GM18870 (cell line): ENCODE results near the gene LRRC8C.
A peak's percentile ranks its signal among the peaks of the same experiment; 100 is the strongest.
"Not testable (repeated sequence)": the region's sequence is repeated elsewhere in the genome, so short reads cannot be mapped to it uniquely, and the experiment has no call there.

Experiments used
- ATAC-seq: cut with Tn5 transposase; IDR thresholded peaks from one replicate; pipeline ENCODE4 v1.9.1; 2021; ENCODE audit warnings: moderate library complexity; ENCODE audit not compliant: unreplicated experiment

LRRC8C gene

DNA sequence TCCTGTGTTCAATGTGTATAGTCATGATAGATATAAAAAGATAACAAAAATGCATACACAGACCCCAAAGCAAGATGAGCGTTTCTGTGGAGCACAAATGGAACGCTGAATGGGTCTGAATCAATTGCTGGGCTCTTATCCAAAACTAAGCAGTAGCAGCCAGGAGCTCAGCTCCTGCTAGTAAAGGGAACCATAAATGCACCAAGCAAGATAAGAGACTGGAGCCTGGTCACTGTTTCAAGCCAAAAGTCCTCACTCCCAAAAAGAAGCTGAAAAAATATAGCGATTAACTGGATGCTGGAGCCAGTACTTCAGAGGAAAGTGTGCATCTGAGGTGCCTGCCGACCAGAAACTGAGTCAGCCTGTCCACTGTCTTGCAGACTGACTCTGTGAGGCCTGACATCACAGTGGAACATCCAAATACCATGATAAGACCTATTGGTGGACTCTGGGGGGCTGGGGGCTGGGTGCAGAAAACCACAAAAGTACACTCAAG, 68.9 kb downstream of the LRRC8C start:
- no peak for ATAC-seq

DNA sequence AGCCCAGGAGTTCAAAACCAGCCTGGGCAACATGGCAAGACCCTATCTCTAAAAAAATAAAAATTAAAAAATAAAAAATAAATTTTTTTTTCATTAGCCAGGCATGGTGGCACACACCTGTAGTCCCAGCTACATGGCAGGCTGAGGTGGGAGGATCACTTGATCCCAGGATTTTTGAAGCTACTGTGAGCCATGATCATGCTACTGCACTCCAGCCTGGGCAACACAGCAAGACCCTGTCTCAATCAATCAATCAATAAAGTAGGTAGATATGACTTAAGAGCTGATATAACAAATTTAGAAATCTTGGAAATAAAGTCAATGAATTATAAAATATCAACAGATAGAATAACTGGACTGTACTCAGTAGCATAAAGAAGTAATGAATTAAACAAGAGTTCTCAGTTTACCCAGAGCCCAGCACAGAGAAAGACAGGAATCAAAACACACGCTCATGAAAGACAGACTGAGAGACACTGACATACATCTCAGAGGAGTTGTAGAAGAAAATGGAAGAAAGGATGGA, 69.7 kb downstream of the LRRC8C start:
- no peak for ATAC-seq

DNA sequence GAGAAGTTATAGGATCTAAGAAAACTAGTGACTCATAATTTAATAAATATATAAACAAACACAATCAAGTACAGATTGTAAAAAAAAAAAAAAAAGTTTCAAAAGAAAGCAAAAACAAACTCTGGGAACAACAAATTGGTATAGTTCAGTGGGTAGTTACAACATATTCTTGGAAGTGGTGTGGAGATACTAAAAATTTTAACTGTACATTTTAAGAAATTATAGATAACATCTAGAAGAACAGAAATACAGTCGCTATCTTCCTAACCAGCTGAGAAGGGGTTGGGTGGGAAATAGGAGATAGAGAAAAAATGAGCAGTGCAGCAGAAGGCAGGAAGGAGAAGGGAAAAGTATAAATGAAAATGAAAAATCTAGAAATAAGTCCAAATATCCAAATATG, 70.5 kb downstream of the LRRC8C start:
- no peak for ATAC-seq

DNA sequence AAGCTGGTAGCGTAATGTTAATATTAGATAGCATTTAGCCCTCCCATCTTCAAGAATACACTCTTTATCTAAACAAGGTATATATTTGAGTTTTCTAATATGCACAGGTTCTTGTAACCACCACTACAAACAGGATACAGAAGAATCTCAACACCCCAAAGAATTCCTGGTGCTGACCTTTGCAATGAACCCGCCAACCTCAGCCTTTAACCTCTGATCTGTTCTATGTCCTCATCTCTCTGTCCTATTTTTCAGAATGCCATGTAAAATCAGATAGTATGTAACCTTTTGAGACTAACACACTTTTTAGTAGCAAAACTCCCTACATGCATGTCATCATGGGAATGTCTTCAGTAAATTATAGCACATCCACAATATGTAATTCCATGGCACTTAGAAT, 71.1 kb downstream of the LRRC8C start:
- no peak for ATAC-seq

DNA sequence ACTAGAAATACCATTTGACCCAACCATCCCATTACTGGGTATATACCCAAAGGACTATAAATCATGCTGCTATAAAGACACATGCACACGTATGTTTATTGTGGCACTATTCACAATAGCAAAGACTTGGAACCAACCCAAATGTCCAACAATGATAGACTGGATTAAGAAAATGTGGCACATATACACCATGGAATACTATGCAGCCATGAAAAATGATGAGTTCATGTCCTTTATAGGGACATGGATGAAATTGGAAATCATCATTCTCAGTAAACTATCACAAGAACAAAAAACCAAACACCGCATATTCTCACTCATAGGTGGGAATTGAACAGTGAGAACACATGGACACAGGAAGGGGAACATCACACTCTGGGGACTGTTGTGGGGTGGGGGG, 72.0 kb downstream of the LRRC8C start:
- ATAC-seq = not testable (repeated sequence)

DNA sequence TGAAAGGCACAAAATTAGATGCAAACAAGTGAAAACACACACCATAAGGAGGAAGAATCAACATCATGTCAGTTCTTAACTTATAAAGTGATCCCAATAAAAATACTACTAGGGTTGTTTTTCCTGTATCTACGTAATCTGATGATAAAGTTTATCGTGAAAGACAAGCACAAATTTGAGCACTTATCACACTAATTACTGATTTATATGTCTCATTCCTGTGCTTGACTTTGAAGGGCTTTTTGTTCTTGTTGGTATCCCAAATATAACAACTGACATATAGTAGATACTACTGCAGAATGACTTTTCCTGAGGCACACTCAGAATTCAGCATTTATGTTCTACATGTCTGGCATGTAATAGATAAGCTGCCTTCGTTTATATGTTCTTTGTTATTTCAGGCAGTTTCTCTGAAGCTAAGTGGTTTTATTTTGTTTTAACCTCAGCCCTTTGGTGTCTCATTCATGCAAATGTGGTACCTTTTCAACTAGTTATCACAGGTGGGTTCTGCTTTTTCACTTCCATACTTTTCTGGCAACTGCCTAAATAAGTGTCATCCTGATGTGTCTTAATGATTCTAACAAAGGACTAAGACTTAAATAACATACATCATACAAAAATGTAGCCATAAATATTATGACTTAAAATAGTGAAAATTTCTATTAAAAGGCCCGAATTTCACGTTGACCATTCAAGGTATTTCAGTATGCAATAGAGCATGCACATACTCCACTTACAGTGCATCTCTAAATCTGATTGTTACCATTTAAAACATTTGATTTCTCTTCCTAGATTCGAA, 73.2 kb downstream of the LRRC8C start:
- ATAC-seq = no peak

DNA sequence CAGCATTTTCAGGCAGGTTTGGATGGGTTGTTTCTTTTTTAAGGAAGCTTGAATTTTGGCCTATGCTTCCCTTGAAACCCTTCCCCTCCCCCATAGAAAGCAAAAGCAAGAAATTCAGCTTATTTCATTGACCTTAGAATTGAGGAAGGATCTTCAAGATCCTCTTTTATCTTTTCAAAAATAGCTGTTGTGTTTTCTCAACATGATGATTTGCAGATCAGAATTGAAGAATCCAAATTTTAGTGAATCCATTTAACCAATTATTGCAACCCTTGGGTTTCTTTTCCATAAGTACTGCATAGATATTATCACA, 73.7 kb downstream of the LRRC8C start:
- no peak for ATAC-seq

DNA sequence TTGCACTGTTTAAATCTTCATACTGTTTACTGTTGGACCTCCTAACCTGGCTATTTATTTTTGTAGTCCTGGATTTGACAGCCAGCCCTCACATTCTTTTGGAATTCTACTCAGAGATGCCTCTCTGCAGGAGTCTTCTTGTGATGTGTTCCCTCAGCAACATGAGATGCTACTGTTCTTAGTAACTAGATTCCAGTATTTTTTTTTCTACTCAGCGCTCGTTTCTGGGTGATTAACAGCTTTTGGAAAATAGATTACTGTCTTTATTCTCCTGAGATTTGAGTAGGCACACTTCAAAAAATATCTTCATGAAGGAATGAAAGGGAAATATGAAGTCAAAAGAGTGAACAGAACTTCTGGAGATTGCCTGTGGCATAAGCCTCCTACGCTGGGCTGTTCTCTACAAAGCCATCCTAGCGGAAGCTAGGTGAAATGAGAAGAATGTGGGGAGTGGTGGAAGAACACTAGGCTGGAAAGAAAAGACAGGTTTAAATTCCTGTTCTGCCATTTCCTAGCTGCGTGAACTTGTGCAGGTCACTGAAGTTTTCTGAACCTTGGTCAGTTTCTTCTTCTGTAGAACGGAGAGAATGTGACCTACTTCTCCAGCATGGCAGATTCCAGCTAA, 75.9 kb downstream of the LRRC8C start:
- ATAC-seq = no peak

DNA sequence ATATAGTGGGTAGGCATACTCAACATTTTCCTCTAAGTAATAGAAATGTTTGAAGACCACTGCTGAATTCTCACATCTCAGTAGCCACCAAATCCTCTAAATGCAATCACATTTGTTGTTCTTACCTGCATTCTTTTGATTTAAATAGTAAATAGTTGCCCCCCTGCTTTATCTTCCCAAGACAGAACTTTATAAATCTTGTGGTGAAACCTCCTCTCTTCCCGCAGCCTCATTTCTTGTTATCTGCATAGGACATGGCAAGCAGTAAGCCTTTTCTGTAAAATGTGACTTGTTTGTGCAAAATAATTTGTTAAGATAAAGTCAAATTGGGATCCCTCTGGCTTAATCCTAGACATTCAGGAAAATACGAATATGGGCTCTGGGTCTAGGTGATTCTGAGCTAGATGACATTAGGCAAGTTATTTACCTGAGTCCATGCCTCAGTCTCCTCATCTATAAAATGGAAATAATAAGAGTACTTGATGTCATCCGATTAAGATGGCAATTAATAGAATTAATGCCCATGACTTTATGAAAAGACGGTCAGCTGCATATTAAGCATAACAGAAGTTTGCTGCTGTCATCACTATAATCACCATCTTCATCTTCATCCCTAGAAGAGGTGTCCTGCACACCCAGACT, 77.7 kb downstream of the LRRC8C start:
- no peak for ATAC-seq

DNA sequence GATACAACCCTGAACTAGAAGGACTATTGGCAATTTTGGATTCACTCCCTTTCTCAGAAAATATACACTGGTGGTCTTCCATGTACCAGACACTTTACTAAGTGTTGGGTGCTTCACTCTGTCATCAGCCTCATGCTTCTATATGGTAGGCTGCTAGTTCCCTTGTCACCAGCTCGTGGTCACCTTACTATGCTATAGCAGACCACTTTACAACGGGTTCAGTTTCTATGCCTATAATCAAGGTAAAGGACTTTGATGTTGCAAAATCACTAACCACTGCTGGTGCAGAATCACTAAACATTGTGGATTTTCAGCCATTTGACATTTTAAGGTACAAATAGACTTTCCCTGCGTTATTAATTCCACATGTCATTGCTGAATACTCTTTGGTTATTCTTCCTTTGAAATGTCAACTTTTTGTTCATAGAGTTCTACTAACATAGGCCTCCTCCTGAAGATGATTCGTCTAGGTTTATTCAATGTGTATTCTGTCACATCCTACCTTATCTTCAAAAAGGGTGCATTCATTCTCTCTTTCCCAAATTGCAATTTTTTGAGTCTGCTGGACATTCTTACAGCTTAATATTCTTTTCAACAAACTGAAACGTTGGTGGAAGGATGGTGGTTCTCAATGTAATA, 78.3 kb downstream of the LRRC8C start:
- no peak for ATAC-seq

DNA sequence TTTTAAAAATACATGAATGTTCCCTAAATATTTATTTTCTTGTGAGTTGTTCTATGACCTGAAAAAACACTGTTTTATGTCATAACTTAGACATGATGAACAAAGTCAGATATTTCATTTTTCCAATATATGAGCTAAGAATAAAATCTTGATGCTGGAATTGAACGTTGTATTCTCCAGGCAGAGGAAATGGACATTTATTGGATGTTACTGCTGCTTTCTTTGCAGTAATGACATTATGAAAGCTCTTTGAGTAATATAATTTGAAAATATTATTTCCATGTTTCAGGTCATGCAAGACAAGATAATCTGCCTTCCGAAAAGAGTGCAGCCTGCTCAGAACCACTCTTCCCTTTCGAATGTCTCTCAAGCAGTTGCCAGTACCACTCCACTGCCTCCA, 79.5 kb downstream of the LRRC8C start:
- ATAC-seq = no peak

DNA sequence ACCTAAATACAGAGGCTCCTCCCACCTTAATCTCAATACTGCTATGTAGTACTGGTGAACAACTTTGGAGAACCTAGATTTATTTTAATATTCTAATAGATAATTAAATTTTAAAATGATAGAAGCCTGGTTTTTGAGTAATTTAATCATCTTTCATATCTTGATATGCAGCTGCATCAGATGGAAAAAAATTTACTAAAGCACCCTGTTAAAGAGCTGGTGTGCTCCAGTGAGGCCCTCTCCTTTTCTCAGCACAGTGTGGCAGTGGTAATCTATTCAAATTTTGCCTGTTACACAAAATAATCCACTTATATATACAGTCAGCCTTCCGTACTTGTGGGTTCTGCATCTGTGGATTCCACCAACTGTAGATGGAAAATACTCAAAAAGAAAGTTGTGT, 82.8 kb downstream of the LRRC8C start:
- no peak for ATAC-seq

DNA sequence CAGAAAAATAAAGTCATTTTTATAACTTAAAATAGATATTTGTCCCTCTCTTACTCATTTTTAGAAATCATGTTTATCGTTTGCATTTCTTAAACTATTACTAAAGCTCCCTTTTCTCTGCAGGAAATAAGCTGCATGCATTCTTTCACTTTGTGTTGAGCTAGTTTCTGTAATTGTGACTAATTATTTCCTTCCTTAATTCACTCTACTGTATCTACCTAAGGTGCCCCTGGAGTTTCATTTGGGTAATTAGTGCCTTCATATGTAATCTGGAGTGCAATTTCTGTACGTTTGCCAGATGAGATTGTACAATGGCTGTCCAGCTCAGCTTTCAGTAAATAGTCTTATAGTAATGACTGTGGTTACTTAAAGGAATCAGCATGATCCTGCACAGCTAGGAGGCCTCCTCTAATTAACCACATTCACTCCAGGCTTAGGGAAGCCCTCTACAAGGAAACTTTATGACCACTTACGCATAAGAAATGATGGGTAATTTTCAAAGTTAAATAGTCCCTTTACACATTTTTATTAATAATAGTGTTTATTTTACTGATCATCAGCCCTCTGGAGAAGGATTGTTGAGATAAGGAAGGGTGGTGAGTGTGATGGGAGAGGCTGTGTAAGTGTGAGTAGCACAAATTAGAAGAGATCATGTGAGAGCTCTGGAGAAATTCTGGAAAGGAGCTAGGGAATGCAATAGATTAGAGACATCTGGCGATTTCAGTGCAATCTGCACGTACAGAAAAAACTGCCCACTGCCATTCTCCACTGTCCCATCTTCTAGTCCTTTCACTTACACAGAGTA, 86.8 kb downstream of the LRRC8C start:
- ATAC-seq = peak; percentile 97

DNA sequence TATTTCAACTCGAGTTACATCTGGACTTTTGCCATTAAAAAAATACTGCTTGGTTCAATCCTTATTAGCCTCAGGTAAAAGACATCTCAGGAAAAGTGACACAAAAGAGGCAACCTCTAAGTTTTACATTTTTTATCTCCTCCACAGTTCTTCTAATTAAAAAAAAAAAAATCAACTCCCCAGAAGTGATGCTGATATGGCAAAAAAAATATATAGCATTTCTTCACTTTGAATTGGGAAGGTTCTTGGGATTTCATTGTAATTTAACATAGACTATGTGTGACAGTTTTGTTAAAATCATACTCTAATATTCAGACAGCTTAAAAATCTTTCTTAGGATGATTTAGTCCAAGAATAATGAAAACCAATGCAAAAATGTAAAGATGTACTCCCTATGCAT, 87.9 kb downstream of the LRRC8C start:
- no peak for ATAC-seq

DNA sequence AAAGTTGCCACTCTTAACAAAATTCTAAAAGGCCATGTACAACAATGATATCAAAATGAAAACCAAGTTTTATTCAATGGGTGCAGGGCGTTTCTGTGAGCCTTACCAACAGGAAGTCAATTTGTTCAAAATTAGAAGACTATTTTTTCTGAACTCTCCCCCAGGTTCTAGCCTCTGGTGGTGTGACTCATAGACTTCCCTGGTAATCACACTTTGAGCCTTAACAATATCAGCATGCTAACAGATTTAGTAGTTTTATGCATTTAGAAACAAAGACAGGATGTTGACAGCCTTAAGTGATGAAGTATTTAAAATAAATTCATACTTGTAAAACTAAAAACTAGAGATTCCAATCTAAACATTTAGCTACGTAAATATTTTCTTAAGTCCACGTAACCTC, 88.4 kb downstream of the LRRC8C start:
- ATAC-seq = no peak

DNA sequence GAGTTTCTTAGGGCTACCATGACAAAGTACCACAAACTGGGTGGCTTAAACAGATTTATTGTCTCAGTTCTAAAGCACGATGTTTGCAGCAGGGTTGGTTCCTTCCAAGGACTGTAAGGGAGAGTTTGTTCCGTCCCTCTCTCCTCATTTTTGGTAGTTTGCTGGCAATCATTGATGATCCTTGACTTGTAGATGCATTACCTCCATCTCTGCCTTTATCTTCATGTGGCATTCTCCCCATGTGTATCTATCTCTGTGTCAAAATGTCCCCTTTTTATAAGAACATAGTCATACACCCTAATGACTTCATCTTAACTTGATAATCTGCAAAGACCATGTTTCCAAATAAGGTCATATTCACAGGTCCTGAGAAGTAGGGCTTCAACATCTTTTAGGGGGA, 90.2 kb downstream of the LRRC8C start:
- no peak for ATAC-seq

DNA sequence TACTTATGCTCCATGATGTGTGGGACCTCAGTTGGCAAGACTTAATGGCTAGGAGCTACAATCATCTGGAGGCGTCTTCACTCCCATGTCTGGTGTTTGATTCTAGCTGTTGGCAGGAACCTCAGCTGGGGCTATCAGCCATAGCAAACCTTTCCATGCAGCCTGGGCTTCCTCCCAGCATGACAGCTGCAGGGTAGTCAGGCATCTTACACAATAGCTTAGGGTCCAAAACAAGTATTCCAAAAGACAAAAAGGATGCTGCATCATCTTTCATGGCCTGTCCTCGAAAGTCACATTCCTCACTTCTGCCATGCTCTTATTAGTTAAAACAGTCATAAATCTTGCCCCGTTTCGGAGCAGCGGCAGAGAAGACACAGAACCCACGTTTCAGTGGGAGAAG, 90.9 kb downstream of the LRRC8C start:
- no peak for ATAC-seq

DNA sequence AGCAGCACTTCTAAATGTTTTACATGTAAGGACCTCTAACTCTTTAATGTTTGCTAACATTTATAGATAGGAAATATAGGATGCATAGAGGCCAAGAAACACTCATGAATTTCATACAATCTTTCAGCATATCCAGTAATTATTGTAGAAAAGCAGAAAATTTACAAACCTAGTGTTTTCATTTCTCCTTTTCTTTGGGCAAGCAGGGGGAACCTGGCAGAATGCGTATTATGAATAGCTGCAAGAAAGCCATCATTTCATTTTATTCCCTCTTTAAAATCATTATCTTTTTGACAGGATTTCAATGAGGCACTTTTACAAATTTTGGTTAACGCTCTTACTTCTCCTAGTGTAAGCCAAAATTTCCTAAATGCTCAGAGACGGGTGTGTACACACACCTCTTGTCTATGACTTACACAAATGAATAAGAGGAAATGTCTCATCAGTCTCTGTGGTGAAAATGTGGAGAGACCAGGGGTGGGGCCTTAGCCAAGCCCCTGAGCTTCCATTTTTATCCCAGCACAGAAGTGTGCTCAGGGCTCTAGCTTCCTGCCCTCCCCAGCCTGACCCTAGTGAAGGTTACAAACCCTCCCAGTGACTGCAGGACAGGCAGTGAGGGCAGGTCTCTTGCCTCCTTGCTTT, 91.6 kb downstream of the LRRC8C start:
- peak; percentile 85 for ATAC-seq

DNA sequence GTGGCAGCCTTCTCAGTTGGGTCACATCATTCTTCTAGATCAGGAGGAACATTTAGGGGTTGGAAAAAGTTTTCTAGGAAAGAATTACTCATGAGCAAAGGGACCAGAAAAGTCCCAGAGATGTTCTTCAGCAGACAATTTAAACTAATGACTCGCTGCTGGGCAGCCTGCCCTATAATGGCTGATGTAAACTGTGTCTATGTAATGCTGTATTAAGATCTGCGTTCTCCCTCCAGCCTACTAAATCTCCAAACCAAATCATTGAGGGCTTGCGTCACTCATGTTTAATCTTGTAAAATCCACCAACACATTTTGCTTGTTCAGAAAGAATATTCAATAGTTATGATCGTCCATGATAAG, 92.1 kb downstream of the LRRC8C start:
- ATAC-seq = no peak

DNA sequence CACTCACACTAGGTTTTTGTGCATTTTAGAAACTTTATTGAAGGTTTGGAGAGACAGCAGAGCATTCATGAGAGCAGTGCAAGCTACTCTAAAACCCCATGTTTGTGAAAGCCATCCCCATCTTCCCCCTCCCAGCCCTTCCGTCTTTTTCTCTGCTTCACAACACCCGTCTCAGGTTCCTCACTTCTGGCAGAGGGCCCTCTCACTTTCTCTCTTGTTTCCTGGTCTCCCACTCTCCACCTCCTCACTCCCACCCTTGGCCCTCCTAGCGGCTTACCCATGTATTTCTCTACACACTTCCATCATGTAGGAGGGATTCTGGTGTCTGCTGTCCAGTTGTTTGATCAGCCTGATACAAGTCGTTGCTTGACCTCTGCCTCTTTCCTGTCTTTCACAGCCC, 92.7 kb downstream of the LRRC8C start:
- ATAC-seq = no peak
